ENCODE measurements around the gene NRSN1.
"Not testable (repeated sequence)": the region's sequence is repeated elsewhere in the genome, so short reads cannot be mapped to it uniquely, and the experiment has no call there.

The NRSN1 gene

DNA sequence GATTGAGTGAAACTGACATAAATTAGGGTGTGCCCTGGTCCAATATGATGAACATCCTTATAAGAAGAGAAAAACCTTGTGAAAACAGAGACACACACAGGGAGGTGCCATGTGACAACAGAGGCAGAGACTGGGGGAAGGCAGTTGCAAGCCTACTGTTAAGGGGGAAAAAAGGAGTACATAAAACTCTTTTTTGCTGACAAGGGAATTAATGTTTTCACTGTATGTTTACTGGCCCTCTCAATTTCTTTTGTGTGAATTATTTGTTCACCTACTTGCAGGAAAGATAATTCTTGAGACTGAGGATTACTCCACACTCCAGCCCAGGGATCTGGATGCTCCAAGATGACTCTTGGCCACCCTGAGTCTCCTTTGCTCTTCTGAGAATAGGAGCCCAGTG is 12.1 kb upstream of the NRSN1 start:
- H3K4me1 ChIP-seq (ENCODE audit: insufficient read depth, low read length), result no peaks in the 10 kb centered on the region
- H3K36me3 ChIP-seq (ENCODE audit: insufficient read depth, low read length), result no peaks in the 10 kb centered on the region

DNA sequence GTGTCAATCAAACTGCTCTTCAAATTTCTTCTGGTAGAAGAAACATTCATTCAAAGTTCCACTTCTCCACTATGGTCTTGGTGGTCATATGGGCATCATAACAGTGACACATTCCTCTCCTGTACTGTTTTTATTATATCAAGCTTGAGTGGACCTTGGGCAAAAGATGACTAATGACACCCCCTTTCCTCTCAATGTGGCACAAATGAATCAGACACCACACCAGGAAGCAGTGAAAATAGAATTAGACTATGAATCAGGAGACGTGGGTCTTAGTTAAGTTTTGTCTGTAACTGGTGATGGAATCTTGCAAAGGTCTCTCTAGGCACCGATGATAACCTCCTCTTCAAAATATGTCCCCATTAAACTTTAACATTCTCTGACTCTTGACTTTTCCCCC is 9.0 kb upstream of the NRSN1 start:
- no peaks in the 10 kb centered on the region for H3K36me3 ChIP-seq (ENCODE audit: insufficient read depth, low read length)
- H3K9me3 ChIP-seq (ENCODE audit: control insufficient read depth, insufficient read depth, low read length), result no peaks in the 10 kb centered on the region
- no peak overlapping the region for H3K9ac ChIP-seq (ENCODE audit: low read depth, low read length)
- H3K4me1 ChIP-seq (ENCODE audit: insufficient read depth, low read length), result no peaks in the 10 kb centered on the region

More for the DNA sequence above, 12.1 kb upstream of the NRSN1 start:
- Histone ChIP-seq H3K9me3 (ENCODE audit: control insufficient read depth, insufficient read depth, low read length) (no peaks in the 10 kb centered on the region), H3K9ac (ENCODE audit: low read depth, low read length) (no peak overlapping the region)

DNA sequence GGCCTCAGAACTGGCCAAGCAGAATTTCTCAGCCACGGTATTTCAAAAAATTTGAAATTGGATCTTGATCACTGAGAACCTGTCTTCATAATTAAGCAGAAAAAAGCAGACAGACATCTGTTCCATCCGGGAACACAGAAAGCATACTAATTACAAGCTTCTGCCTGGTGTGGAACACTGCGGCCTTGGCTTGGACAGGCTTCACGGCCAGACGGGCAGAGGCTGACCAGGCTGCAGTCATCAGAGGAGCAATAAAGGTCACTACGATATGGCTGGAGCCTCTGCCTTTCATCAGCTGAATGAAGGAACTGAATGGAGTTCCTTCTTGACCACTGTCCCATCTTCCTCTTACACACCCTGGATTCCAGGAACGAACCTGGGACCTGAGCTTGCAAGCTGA is 3.9 kb upstream of the NRSN1 start:
- H3K9ac ChIP-seq (ENCODE audit: low read depth, low read length), result no peak overlapping the region
- no peaks in the 10 kb centered on the region for H3K4me1 ChIP-seq (ENCODE audit: insufficient read depth, low read length)
- no peaks in the 10 kb centered on the region for H3K36me3 ChIP-seq (ENCODE audit: insufficient read depth, low read length)
- H3K9me3 ChIP-seq (ENCODE audit: control insufficient read depth, insufficient read depth, low read length), result no peaks in the 10 kb centered on the region

DNA sequence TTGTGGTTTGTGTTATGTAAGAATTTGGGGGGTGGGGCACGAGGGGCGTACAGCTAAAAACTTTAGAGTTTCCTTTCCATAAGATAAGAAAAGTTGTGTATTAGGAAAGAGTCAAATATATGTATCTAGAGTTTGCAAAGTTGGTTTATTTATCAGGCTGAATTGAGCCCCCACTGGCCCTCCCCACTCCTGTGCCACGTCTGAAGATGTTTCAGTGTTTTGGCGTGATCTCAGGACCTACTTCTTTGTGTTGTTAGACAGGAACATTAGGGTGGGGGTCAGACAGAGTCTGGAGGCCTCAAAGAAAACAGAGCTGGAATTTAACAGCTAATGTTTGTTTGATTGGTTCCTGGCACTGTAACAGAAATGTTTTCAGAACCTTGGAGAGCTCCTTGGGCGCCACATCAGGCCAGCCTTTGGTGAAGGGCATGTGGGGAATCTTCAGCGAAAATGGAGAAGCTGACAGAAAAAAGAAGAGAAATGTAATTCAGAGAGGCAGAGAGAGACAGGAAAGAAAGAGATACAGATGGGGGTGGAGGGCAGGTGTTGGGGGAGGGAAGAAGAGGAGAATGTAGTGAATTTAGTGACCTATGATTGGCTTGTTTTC is 674 bp downstream of the NRSN1 start:
- no peaks in the 10 kb centered on the region for H3K9me3 ChIP-seq (ENCODE audit: control insufficient read depth, insufficient read depth, low read length)
- H3K36me3 ChIP-seq (ENCODE audit: insufficient read depth, low read length), result no peaks in the 10 kb centered on the region
- H3K4me1 ChIP-seq (ENCODE audit: insufficient read depth, low read length), result no peaks in the 10 kb centered on the region
- peak overlapping the region; percentile 58; the same call in 1 of the 2 replicates for H3K9ac ChIP-seq (ENCODE audit: low read depth, low read length)

DNA sequence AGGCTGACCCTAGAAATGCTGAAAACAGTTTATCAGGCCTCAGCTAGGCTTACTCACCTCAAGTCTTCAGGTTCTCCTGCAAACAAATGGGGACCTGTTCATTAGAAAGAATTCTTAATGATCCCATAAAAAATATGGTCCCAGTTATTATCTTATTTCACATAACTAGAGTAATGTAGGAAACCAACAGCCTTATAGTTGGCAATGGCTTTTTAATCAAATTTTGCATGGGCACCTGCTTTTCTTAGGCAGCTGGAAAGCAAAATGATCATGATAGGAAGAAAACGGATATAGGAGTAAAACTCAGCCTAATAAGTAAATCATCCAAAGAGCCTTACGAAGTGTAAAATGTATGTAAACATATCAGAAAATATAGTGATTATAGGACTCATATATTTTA is 1.3 kb downstream of the NRSN1 start:
- H3K4me1 ChIP-seq (ENCODE audit: insufficient read depth, low read length), result no peaks in the 10 kb centered on the region
- H3K9me3 ChIP-seq (ENCODE audit: control insufficient read depth, insufficient read depth, low read length), result no peaks in the 10 kb centered on the region
- no peak overlapping the region for H3K9ac ChIP-seq (ENCODE audit: low read depth, low read length)
- no peaks in the 10 kb centered on the region for H3K36me3 ChIP-seq (ENCODE audit: insufficient read depth, low read length)

DNA sequence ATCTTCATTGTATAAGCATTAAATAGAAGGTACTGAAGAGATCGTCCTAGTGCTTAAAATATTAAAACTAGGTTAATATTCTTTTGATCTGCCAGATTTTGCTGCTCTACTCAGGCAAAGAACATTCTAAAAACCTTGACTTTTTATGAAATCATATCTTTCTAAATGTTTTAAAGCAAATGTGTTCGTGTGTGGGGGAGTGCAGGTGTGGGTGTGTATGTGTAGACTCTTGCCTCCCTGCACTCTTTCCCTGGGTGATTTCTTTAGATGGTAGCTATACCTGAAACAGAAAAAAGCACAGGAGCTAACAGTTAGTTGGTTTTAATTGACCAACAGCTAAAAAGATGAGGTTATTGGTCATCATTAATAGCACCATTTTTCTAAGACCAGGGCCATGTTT is 5.7 kb downstream of the NRSN1 start:
- no peaks in the 10 kb centered on the region for H3K9me3 ChIP-seq (ENCODE audit: control insufficient read depth, insufficient read depth, low read length)
- H3K4me1 ChIP-seq (ENCODE audit: insufficient read depth, low read length), result no peaks in the 10 kb centered on the region
- H3K36me3 ChIP-seq (ENCODE audit: insufficient read depth, low read length), result no peaks in the 10 kb centered on the region
- H3K9ac ChIP-seq (ENCODE audit: low read depth, low read length), result no peak overlapping the region

DNA sequence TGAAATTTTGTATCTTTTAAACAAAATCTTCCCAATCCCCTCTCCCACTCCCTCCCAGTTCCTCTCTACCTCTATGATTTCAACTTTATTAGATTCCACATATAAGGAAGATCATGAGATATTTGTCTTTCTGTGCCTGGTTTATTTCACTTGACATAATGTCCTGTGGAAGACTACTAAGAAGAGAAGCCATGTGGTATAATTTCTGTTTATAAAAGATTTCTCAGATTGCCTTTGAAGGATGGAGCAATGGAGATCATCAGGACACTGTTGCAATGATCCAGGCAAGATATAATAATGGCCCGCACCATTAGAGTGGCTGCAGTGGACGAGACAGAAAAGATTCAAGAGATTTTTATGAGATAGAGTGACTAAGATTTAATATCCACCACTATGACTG is 13.1 kb downstream of the NRSN1 start:
- H3K9ac ChIP-seq (ENCODE audit: low read depth, low read length), result no peak overlapping the region
- no peaks in the 10 kb centered on the region for H3K4me1 ChIP-seq (ENCODE audit: insufficient read depth, low read length)
- H3K36me3 ChIP-seq (ENCODE audit: insufficient read depth, low read length), result no peaks in the 10 kb centered on the region
- no peaks in the 10 kb centered on the region for H3K9me3 ChIP-seq (ENCODE audit: control insufficient read depth, insufficient read depth, low read length)

DNA sequence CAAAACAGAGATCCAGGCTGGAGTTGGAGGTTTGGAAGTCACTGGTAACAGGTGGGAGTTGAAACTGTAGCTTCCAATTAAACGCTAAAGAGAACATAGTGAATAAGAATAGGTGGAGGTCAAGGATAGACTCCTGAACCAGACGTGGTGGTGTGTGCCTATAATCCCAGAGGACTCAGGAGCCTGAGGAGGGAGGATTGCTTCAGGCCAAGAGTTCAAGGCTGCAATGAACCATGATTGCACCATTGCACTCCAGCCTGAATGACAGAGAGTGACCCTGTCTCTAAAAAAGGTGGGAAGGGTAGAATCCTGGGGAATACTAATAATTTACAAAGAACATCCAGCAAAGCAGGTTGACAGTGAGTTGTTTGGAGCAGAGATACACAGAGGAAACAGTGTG is 13.6 kb downstream of the NRSN1 start:
- no peaks in the 10 kb centered on the region for H3K36me3 ChIP-seq (ENCODE audit: insufficient read depth, low read length)
- no peaks in the 10 kb centered on the region for H3K9me3 ChIP-seq (ENCODE audit: control insufficient read depth, insufficient read depth, low read length)
- no peaks in the 10 kb centered on the region for H3K4me1 ChIP-seq (ENCODE audit: insufficient read depth, low read length)
- H3K9ac ChIP-seq (ENCODE audit: low read depth, low read length), result no peak overlapping the region

DNA sequence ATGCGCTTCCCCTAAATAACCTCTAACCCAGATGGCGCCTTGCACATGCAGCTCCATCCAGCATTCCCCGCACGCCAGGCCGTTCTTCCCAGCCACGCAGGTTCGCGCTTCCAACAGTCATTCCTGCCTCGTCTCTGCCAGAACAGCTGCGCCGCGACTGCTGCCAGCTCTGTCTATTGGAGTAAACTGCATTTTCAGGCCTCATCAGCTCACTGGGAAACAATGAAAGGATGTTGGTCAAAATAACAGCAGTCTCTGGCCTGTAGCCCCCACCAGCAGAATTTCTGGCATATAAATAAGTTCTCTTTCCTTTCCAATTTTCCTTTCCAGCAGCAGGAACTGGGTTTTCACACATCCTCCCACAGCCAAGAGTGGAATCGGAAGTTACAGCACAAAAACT is 14.6 kb downstream of the NRSN1 start:
- Histone ChIP-seq H3K9me3 (ENCODE audit: control insufficient read depth, insufficient read depth, low read length) (no peaks in the 10 kb centered on the region), H3K9ac (ENCODE audit: low read depth, low read length) (no peak overlapping the region), H3K4me1 (ENCODE audit: insufficient read depth, low read length) (no peaks in the 10 kb centered on the region), H3K36me3 (ENCODE audit: insufficient read depth, low read length) (no peaks in the 10 kb centered on the region)

DNA sequence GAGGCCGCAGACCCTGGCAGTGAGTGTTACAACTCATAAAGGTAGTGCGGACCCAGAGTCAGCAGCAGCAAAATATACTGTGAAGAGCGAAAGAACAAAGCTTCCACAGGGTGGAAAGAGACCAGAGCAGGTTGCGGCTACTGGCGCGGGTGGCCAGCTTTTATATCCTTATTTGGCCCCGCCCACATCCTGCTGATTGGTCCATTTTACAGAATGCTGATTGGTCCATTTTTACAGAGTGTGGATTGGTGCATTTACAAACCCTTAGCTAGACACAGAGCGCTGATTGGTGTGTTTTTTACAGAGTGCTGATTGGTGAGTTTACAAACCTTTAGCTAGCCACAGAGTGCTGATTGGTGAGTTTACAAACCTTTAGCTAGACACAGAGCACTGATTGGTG is 16.7 kb downstream of the NRSN1 start:
- not testable (repeated sequence) for H3K36me3 ChIP-seq (ENCODE audit: insufficient read depth, low read length); H3K9me3 ChIP-seq (ENCODE audit: control insufficient read depth, insufficient read depth, low read length); H3K9ac ChIP-seq (ENCODE audit: low read depth, low read length); H3K4me1 ChIP-seq (ENCODE audit: insufficient read depth, low read length)

DNA sequence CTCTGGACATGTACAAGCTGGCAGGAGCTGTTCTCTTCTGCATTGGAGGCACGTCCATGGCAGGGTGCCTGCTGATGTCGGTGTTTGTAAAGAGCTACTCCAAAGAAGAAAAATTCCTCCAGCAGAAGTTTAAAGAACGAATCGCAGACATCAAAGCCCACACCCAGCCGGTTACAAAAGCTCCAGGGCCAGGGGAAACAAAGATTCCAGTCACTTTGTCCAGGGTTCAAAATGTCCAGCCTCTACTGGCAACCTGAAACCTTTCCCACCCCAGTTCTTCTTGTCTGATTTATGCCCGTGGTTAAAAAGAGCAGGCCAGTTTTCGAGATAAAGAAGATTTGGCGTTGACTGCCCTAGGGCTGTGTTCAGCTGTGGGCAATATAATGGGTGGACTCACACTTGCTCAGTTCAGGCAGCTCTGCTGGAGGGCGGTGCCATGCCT is 19.7 kb downstream of the NRSN1 start:
- H3K9ac ChIP-seq (ENCODE audit: low read depth, low read length), result no peak overlapping the region

DNA sequence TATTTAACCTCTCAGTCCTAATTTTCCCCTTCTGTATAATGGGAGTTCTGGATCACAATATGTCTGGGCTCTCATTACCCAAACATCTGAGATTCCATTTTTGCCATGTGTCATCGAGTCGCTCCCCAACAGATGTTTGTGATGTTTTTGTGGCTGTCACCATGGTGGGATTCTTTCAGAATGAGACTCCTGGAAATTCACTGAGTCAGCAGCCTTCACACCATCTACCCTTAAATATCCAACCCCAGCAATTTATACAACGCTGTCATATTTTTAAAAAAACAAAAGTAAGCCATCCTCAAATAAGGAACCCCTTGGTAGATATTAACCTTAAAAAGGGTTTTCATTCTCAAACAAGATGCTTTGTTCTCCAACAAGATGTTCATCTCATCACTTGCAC is 20.9 kb downstream of the NRSN1 start:
- Histone ChIP-seq H3K9me3 (ENCODE audit: control insufficient read depth, insufficient read depth, low read length) (no peaks in the 10 kb centered on the region), H3K9ac (ENCODE audit: low read depth, low read length) (no peak overlapping the region), H3K4me1 (ENCODE audit: insufficient read depth, low read length) (no peaks in the 10 kb centered on the region), H3K36me3 (ENCODE audit: insufficient read depth, low read length) (no peaks in the 10 kb centered on the region)

More for the DNA sequence above, 19.7 kb downstream of the NRSN1 start:
- Histone ChIP-seq H3K9me3 (ENCODE audit: control insufficient read depth, insufficient read depth, low read length) (no peaks in the 10 kb centered on the region), H3K4me1 (ENCODE audit: insufficient read depth, low read length) (no peaks in the 10 kb centered on the region), H3K36me3 (ENCODE audit: insufficient read depth, low read length) (no peaks in the 10 kb centered on the region)

DNA sequence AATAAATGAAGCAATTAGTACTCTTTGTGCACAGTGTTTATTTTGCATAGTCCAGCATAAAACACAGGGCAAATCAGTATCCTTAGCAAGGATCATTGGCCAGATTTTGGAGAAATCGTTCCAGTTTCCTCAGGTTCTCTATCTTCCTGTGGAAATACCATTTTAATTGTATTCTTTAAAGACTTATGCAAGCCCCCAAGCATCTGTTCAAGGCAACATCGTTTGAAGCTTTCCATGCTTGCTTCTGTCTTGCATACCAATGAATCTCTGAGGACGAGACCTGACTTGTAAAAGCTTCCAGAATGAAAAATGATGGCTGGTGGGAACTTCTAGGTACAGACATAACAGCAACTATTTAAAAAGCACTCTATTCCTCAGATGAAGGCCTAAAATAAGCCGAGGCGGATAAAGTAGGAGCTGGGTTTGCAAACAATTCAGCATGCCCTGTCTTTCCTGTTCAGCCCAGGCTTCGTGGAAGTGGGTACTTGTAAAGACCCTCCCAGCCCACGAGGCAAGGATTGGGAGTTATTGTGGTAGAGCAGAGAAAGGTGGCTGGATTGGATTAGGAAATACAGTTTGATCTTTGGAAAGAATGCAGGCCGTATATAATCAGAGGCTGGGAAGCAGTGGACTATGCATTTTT is 21.6 kb downstream of the NRSN1 start:
- Histone ChIP-seq H3K4me1 (ENCODE audit: insufficient read depth, low read length) (no peaks in the 10 kb centered on the region), H3K36me3 (ENCODE audit: insufficient read depth, low read length) (no peaks in the 10 kb centered on the region), H3K9ac (ENCODE audit: low read depth, low read length) (no peak overlapping the region), H3K9me3 (ENCODE audit: control insufficient read depth, insufficient read depth, low read length) (peaks cover 2% of the 10 kb centered on the region; the same call in 1 of the 2 replicates)

DNA sequence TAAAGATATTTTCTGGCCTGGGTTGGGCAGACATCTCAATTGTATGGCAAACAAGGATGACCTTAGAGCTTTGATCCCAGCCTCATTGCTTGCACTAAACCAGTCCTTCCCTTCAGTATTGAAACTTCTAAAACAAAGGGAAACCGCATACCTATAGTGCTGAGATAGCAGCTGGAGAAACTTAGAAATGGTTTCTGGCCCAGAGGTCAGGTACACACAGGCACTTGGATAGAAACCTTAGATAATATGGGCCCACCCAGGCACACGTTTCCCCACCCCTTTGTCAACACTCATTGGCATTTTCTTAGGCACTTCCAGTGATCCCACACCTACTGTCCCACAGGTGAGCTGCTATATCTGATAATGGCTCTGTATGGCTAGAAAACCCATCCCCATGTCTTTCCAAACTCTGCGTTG is 22.1 kb downstream of the NRSN1 start:
- H3K4me1 ChIP-seq (ENCODE audit: insufficient read depth, low read length), result no peaks in the 10 kb centered on the region
- no peak overlapping the region for H3K9ac ChIP-seq (ENCODE audit: low read depth, low read length)
- no peaks in the 10 kb centered on the region for H3K36me3 ChIP-seq (ENCODE audit: insufficient read depth, low read length)
- H3K9me3 ChIP-seq (ENCODE audit: control insufficient read depth, insufficient read depth, low read length), result peaks cover 2% of the 10 kb centered on the region; the same call in 1 of the 2 replicates

DNA sequence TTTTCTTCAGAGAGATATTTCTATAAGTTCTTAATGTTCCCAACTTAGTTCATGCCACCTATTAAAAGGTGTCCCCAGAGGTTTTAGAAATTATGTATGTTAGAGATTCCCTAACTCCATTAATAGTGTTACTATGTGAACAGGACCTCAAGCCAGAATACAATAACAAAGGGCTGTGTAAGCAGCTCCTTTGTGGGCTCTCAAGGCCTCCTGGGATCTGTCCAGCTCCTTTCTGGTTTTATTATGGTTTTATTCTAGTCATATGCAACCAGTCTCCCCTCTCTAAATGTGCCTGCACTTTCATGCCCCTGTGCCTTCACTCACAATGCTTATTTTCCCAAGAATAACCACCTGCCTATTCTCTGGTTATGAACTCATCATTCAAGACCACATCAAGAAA is 22.7 kb downstream of the NRSN1 start:
- Histone ChIP-seq H3K9ac (ENCODE audit: low read depth, low read length) (no peak overlapping the region), H3K9me3 (ENCODE audit: control insufficient read depth, insufficient read depth, low read length) (peaks cover 2% of the 10 kb centered on the region; the same call in 1 of the 2 replicates)

More for the DNA sequence above, 22.7 kb downstream of the NRSN1 start:
- H3K4me1 ChIP-seq (ENCODE audit: insufficient read depth, low read length), result no peaks in the 10 kb centered on the region
- no peaks in the 10 kb centered on the region for H3K36me3 ChIP-seq (ENCODE audit: insufficient read depth, low read length)

All from ES-I3 (cell line).